Measurements from ENCODE around the gene METAP1D.

DNA sequence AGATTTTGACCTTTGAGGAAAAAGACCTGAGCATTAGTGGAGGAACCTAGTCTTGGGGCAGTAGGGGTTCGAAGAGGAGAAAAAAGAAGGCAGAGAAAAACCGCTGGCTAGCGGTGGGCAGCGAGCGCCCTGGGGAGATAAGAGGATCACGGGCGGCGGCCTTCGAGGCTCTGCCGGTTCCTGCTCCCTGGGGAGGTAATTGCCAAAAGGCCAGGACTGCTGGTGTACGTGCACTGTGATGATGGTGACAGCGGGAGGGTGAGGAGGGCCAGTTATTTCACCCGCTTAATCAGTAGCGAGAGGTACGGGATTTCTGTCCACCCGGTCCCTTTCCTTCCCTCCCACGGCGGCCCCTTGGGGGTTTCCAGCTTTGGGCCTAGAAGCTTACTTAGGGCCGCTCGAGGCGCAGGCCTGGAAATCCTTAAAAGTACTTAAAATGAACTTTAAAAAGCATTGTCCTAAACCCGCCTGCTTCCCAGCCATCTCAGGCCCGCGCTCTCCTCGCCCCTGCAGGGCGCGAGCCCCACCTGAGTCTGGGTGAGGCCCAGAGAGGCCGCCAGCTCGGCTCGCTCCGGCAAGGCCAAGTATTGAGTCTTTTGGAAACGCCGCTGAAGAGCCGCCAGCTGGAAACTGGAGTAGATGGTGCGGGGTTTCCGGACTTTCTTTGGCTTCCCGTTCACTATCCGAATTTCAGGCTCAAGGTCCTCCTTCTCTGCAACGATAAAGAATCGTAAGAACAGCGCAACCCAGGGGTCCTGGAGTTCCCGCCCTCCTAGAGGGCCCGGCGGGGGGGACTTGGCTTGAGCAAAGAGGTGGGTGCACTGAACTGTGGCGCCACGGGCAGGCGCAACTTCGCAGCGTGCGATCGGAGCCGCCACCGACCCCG, 101.4 kb downstream of the METAP1D start:
- TF ChIP-seq, protein P1, sequence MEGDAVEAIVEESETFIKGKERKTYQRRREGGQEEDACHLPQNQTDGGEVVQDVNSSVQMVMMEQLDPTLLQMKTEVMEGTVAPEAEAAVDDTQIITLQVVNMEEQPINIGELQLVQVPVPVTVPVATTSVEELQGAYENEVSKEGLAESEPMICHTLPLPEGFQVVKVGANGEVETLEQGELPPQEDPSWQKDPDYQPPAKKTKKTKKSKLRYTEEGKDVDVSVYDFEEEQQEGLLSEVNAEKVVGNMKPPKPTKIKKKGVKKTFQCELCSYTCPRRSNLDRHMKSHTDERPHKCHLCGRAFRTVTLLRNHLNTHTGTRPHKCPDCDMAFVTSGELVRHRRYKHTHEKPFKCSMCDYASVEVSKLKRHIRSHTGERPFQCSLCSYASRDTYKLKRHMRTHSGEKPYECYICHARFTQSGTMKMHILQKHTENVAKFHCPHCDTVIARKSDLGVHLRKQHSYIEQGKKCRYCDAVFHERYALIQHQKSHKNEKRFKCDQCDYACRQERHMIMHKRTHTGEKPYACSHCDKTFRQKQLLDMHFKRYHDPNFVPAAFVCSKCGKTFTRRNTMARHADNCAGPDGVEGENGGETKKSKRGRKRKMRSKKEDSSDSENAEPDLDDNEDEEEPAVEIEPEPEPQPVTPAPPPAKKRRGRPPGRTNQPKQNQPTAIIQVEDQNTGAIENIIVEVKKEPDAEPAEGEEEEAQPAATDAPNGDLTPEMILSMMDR (IDR thresholded peaks at IDR 0.05) = no peak
- TF ChIP-seq EP300 (IDR thresholded peaks at IDR 0.05; ENCODE audit: low read depth) (no peak), POLR2AphosphoS5 (IDR thresholded peaks at IDR 0.05) (no peak), POLR2A (IDR thresholded peaks at IDR 0.05) (no peak)
